Mammary epithelial cell (primary cell): ENCODE results near the gene MNS1.

Experiments used
- CTCF ChIP-seq, 2 donors: IDR thresholded peaks in 1 of 2; conservative IDR thresholded peaks in 1 of 2; 2 replicates each; pipeline ENCODE4 v1.5.1; 2011 to 2012; ENCODE audit warnings: inconsistent platforms in 2 of 2, low read length in 2 of 2, mild to moderate bottlenecking in 2 of 2, control low read depth in 1 of 2, low read depth in 1 of 2; ENCODE audit not compliant: insufficient read depth in 1 of 2; ENCODE audit errors: extremely low read depth in 1 of 2
- EZH2 ChIP-seq: IDR thresholded peaks from 2 replicates; pipeline ENCODE4 v1.6.1; 2012; ENCODE audit warnings: low read length, inconsistent platforms, borderline replicate concordance

GRCh38 chr15:56394909-56395308 lies 70.0 kb downstream of the MNS1 start:
- TF ChIP-seq CTCF (conservative IDR thresholded peaks at IDR 0.05 in 1 of 2, IDR thresholded peaks at IDR 0.05 in 1 of 2; ENCODE audit: extremely low read depth in 1 of 2, insufficient read depth in 1 of 2, low read depth in 1 of 2, low read length in 2 of 2), result no peak
- TF ChIP-seq EZH2, result no peak
